B cell (primary cell): ENCODE measurements around the gene NSG1.

ENCODE experiments used
- EZH2 ChIP-seq: IDR thresholded peaks from 2 replicates; pipeline ENCODE4 v1.6.1; 2012; ENCODE audit warnings: borderline replicate concordance, low read depth, mild to moderate bottlenecking, moderate library complexity, low read length; ENCODE audit not compliant: insufficient read depth, poor library complexity, severe bottlenecking
- TF ChIP-seq, protein P1 (sequence below): fragments of 200-600 bp; IDR thresholded peaks from one replicate; pipeline ENCODE4 v1.8.0; 2022; ENCODE audit warnings: antibody characterized with exemption, mild to moderate bottlenecking

DNA sequence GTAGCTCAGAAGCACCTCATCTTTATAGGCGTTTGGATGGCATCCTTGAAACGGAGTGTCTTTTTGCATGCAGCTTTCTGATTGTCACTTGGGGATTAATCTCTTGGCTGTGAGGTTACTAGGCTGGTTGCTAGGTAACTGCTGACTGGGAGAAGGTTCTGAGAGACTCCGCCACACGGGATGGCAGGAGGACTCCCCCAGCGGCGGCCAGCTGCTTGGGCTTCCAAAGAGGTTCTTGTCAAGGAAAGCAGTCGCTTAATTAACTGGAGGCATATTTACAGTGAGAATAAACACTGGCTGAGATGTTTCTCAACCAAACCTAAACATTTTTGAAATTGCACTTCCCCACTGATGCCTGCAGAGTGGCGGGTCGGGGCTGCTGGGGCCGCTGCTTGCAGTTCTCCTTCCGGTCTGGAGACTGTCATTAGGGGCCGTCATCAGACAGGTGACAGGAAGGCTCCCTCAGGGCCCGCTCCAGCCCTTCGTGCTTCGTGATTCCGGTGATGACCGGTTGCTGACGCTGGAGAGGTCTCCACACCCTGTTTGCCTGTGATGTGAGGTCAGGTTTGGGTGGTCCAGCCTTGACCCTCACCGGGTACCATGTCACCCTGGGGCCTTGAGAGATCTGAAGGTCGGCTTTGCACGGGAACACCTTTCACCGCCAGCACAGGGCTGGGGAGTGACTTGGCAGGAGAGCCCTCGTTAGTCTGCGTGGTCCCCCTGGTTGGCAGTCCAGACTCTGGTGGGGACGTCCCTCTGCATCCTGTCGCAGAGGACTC is 9.1 kb downstream of the NSG1 start:
- TF ChIP-seq, protein P1, sequence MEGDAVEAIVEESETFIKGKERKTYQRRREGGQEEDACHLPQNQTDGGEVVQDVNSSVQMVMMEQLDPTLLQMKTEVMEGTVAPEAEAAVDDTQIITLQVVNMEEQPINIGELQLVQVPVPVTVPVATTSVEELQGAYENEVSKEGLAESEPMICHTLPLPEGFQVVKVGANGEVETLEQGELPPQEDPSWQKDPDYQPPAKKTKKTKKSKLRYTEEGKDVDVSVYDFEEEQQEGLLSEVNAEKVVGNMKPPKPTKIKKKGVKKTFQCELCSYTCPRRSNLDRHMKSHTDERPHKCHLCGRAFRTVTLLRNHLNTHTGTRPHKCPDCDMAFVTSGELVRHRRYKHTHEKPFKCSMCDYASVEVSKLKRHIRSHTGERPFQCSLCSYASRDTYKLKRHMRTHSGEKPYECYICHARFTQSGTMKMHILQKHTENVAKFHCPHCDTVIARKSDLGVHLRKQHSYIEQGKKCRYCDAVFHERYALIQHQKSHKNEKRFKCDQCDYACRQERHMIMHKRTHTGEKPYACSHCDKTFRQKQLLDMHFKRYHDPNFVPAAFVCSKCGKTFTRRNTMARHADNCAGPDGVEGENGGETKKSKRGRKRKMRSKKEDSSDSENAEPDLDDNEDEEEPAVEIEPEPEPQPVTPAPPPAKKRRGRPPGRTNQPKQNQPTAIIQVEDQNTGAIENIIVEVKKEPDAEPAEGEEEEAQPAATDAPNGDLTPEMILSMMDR, result no peak
- TF ChIP-seq EZH2, result no peak
